ENCODE measurements around the gene SLC25A19.
"Not testable (repeated sequence)": the region's sequence is repeated elsewhere in the genome, so short reads cannot be mapped to it uniquely, and the experiment has no call there.

The SLC25A19 gene

GRCh38 chr17:75267411-75268232, 21.6 kb downstream of the SLC25A19 start:
- DNase-seq (ENCODE audit: low read depth in 2 of 3, low spot score in 1 of 3) = no peak

GRCh38 chr17:75267153-75267410, 22.2 kb downstream of the SLC25A19 start:
- no peak for DNase-seq (ENCODE audit: low read depth in 2 of 3, low spot score in 1 of 3)

- no peak for DNase-seq (ENCODE audit: low read depth in 2 of 3, low spot score in 1 of 3)
These were observed 22.7 kb downstream of the SLC25A19 start for GRCh38 chr17:75266316-75267152.

GRCh38 chr17:75265614-75266315, 23.5 kb downstream of the SLC25A19 start:
- DNase-seq (ENCODE audit: low read depth in 2 of 3, low spot score in 1 of 3) = no peak

GRCh38 chr17:75263055-75263454, 26.2 kb downstream of the SLC25A19 start:
- DNase-seq (ENCODE audit: low read depth in 2 of 3, low spot score in 1 of 3) = no peak

GRCh38 chr17:75262112-75262606, 27.1 kb downstream of the SLC25A19 start:
- no peak for DNase-seq (ENCODE audit: low read depth in 2 of 3, low spot score in 1 of 3)

- peak; percentile 90 to 94 (median 94) for DNase-seq (ENCODE audit: low read depth in 2 of 3, low spot score in 1 of 3)
These were observed 27.7 kb downstream of the SLC25A19 start, which contains the start of the genes GGA3 and MRPS7 for GRCh38 chr17:75261336-75262111. Gene GGA3 (minus strand): TSS chr17:75261606. CDS start chr17:75261587, 19 bp downstream. Gene MRPS7 (plus strand): TSS chr17:75261879. CDS start chr17:75261901, 22 bp downstream.

GRCh38 chr17:75260641-75261335, 28.4 kb downstream of the SLC25A19 start:
- DNase-seq (ENCODE audit: low read depth in 2 of 3, low spot score in 1 of 3) = peak in 1 of 3 donors; percentile 28

GRCh38 chr17:75257228-75257627, 32.0 kb downstream of the SLC25A19 start:
- DNase-seq (ENCODE audit: low read depth in 2 of 3, low spot score in 1 of 3) = not testable (repeated sequence)

GRCh38 chr17:75255954-75256698, 33.1 kb downstream of the SLC25A19 start:
- DNase-seq (ENCODE audit: low read depth in 2 of 3, low spot score in 1 of 3) = not testable (repeated sequence)

- DNase-seq (ENCODE audit: low read depth in 2 of 3, low spot score in 1 of 3) = no peak
These were observed 37.0 kb downstream of the SLC25A19 start for GRCh38 chr17:75252039-75252816.

GRCh38 chr17:75250009-75250471, 39.2 kb downstream of the SLC25A19 start:
- DNase-seq (ENCODE audit: low read depth in 2 of 3, low spot score in 1 of 3) = peak; percentile 81 to 82 (median 81)

- DNase-seq (ENCODE audit: low read depth in 2 of 3, low spot score in 1 of 3) = no peak
These were observed 39.7 kb downstream of the SLC25A19 start for GRCh38 chr17:75249564-75249963.

GRCh38 chr17:75246404-75246803, 42.8 kb downstream of the SLC25A19 start:
- DNase-seq (ENCODE audit: low read depth in 2 of 3, low spot score in 1 of 3) = no peak

- DNase-seq (ENCODE audit: low read depth in 2 of 3, low spot score in 1 of 3) = no peak
These were observed 44.2 kb downstream of the SLC25A19 start for GRCh38 chr17:75245011-75245410.

- DNase-seq (ENCODE audit: low read depth in 2 of 3, low spot score in 1 of 3) = no peak
These were observed 44.9 kb downstream of the SLC25A19 start for GRCh38 chr17:75244133-75244866.

- peak in 1 of 3 donors; percentile 17 for DNase-seq (ENCODE audit: low read depth in 2 of 3, low spot score in 1 of 3)
These were observed 46.7 kb downstream of the SLC25A19 start for GRCh38 chr17:75242461-75243042.

All from stimulated activated CD4-positive, alpha-beta T cell treated with anti-CD3 and anti-CD28 coated beads, Interleukin-12 subunit alpha, Interleukin-12 subunit beta, amount 100 ng/mL, for 48 hours (primary cell).